ENCODE data around the gene NEUROD2. TPM values are rescaled to one million over a fixed set of nuclear protein-coding genes. Genes with fewer than 3 reads are reported as not detected.
A peak's percentile ranks its signal among the peaks of the same experiment; 100 is the strongest.

NEUROD2 gene
- total and polyA plus RNA-seq, 2 of the 13 experiments (the other 11 are each of a cell fraction or from before 2014, with no cell fraction given), result not detected

- 18% methylated on average over 10 of the region's 10 CpGs for WGBS (ENCODE audit: low lambda C conversion rate)
- ChIA-PET POLR2A (interaction anchor here (1.1 to 3.3 kb wide), 4 partner anchors 9 to 111 kb away, joined by 4 to 11 read pairs (median 8); partner anchors contain the start of genes MIEN1 and STARD3), CTCF (ENCODE audit: low intra/inter-chr PET ratio, low total read pairs) (no interaction called here)
- Histone ChIP-seq H3K79me2 (ENCODE audit: insufficient read depth, low read length) (no peaks in the 10 kb centered on the region), H3K9me3 (ENCODE audit: low read length) (no peaks in the 10 kb centered on the region), H3K4me1 (ENCODE audit: insufficient read depth, low read length) (peaks cover 81% of the 10 kb centered on the region), H3K27ac (ENCODE audit: extremely low read length, insufficient read depth, low read length) (no peak overlapping the region), H4K20me1 (ENCODE audit: insufficient read depth, low read length) (no peaks in the 10 kb centered on the region), H3K36me3 (replicated peaks in 1 of 2; ENCODE audit: control insufficient read depth in 1 of 2, insufficient read depth in 2 of 2, low read length in 2 of 2) (no peaks in the 10 kb centered on the region), H3K9ac (ENCODE audit: insufficient read depth, low read depth, low read length) (no peak overlapping the region), H3K4me3 (replicated peaks in 1 of 3; ENCODE audit: insufficient read depth in 1 of 3, low read depth in 2 of 3, low read length in 3 of 3) (no peak overlapping the region), H3K4me2 (ENCODE audit: low read depth, low read length) (peak overlapping the region; percentile 36; the same call in 1 of the 2 replicates), H3K27me3 (ENCODE audit: control insufficient read depth in 1 of 2, insufficient read depth in 2 of 2, low read length in 2 of 2) (peaks cover 20 to 85% of the 10 kb centered on the region in 2 experiments; a peak in 4 of 5 replicates), H2AFZ (ENCODE audit: low read length) (no peak overlapping the region)
- no peak for DNase-seq (ENCODE audit: low spot score)
- in situ Hi-C loops (cut with HindIII; ENCODE audit: extremely low pct_ligation_motif_present, low pct_unique_long_range_greater_than_20kb), result no loop called here
- ATAC-seq, result peak; percentile 5; the same call in 1 of the 3 replicates
- TF ChIP-seq, protein P1, sequence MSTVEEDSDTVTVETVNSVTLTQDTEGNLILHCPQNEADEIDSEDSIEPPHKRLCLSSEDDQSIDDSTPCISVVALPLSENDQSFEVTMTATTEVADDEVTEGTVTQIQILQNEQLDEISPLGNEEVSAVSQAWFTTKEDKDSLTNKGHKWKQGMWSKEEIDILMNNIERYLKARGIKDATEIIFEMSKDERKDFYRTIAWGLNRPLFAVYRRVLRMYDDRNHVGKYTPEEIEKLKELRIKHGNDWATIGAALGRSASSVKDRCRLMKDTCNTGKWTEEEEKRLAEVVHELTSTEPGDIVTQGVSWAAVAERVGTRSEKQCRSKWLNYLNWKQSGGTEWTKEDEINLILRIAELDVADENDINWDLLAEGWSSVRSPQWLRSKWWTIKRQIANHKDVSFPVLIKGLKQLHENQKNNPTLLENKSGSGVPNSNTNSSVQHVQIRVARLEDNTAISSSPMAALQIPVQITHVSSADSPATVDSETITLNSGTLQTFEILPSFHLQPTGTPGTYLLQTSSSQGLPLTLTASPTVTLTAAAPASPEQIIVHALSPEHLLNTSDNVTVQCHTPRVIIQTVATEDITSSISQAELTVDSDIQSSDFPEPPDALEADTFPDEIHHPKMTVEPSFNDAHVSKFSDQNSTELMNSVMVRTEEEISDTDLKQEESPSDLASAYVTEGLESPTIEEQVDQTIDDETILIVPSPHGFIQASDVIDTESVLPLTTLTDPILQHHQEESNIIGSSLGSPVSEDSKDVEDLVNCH (CRISPR knock-in tag; IDR thresholded peaks at IDR 0.05), result no peak
- TF ChIP-seq GABPB1 (CRISPR knock-in tag; IDR thresholded peaks at IDR 0.05) (0 out of 2 replicates have a peak, but pooled peaks have one; percentile 11), ZNF768 (CRISPR knock-in tag; IDR thresholded peaks at IDR 0.05) (peak; percentile 90), CTCF (CRISPR knock-in tag; IDR thresholded peaks at IDR 0.05) (peak; percentile 31; the same call in 1 of the 2 replicates), ZNF574 (CRISPR knock-in tag; IDR thresholded peaks at IDR 0.05) (peak; percentile 26; the same call in 1 of the 2 replicates)
- intact Hi-C loops (cut with micrococcal nuclease; ENCODE audit: unreplicated experiment), result no loop called here
- BruUV-seq (replicated peaks), result no TSS peak
- peak; percentile 39 for FAIRE-seq
Observed at GRCh38 chr17:39628655-39629493, 21.2 kb upstream of the NEUROD2 start.

All from HepG2 (cell line).